ENCODE results near the gene CAPN1.

The CAPN1 gene

DNA sequence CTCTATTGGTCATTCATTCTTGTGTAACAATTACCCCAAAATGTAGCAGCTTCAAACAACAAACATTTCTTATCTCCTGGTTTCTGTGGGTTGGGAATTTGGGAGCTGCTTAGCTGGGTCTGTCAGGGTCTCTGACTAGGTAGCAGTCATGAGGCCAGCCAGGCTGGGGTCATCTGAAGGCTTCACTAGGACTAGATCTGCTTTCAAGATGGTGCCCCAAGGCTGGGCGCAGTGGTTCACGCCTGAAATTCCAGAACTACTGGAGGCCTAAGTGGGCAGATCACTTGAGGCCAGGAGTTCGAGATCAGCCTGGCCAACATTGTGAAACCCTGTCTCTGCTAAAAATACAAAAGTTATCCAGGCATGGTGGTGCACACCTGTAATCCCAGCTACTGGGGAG, 24.8 kb upstream of the CAPN1 start:
- no peak for DNase-seq (ENCODE audit: low read depth)
- no peak for TF ChIP-seq POLR2A (IDR thresholded peaks at IDR 0.05; ENCODE audit: extremely low read depth, insufficient read length)
- no peak for TF ChIP-seq MYC (IDR thresholded peaks at IDR 0.05; ENCODE audit: low read depth, low read length)
- no peak for TF ChIP-seq CTCF (IDR thresholded peaks at IDR 0.05; ENCODE audit: low read depth, low read length)
- TF ChIP-seq MAX (IDR thresholded peaks at IDR 0.05; ENCODE audit: low read depth, low read length) = no peak
- H3K4me3 ChIP-seq (ENCODE audit: low read depth, low read length) = no peak overlapping the region

GRCh38 chr11:65157336-65157735, 24.4 kb upstream of the CAPN1 start:
- TF ChIP-seq MAX (IDR thresholded peaks at IDR 0.05; ENCODE audit: low read depth, low read length) (no peak), POLR2A (IDR thresholded peaks at IDR 0.05; ENCODE audit: extremely low read depth, insufficient read length) (no peak), MYC (IDR thresholded peaks at IDR 0.05; ENCODE audit: low read depth, low read length) (no peak), CTCF (IDR thresholded peaks at IDR 0.05; ENCODE audit: low read depth, low read length) (no peak)
- H3K4me3 ChIP-seq (ENCODE audit: low read depth, low read length) = no peak overlapping the region
- no peak for DNase-seq (ENCODE audit: low read depth)

GRCh38 chr11:65159012-65159411, 22.7 kb upstream of the CAPN1 start:
- TF ChIP-seq CTCF (IDR thresholded peaks at IDR 0.05; ENCODE audit: low read depth, low read length) (no peak), MAX (IDR thresholded peaks at IDR 0.05; ENCODE audit: low read depth, low read length) (no peak), MYC (IDR thresholded peaks at IDR 0.05; ENCODE audit: low read depth, low read length) (no peak), POLR2A (IDR thresholded peaks at IDR 0.05; ENCODE audit: extremely low read depth, insufficient read length) (no peak)
- no peak overlapping the region for H3K4me3 ChIP-seq (ENCODE audit: low read depth, low read length)
- DNase-seq (ENCODE audit: low read depth) = no peak

DNA sequence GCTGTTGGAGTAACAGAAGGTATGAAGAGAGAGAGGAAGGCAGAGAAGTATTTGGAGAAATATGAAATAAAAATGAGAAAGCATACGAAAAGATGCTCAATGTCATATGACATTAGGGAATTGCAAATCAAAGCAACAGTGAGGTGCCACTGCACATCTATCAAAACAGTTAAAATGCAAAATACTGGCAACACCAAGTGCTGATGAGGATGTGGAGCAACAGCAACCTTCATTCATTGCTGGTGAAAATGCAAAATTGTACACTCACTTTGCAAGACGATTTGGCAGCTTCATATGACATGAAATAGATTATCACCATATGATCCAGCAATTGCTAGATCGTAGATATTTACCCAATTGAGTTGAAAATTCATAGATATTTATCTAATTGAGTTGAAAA, 21.1 kb upstream of the CAPN1 start:
- DNase-seq (ENCODE audit: low read depth) = no peak
- no peak overlapping the region for H3K4me3 ChIP-seq (ENCODE audit: low read depth, low read length)
- TF ChIP-seq POLR2A (IDR thresholded peaks at IDR 0.05; ENCODE audit: extremely low read depth, insufficient read length) (no peak), MYC (IDR thresholded peaks at IDR 0.05; ENCODE audit: low read depth, low read length) (no peak), CTCF (IDR thresholded peaks at IDR 0.05; ENCODE audit: low read depth, low read length) (no peak), MAX (IDR thresholded peaks at IDR 0.05; ENCODE audit: low read depth, low read length) (no peak)

- H3K4me3 ChIP-seq (ENCODE audit: low read depth, low read length) = no peak overlapping the region
- TF ChIP-seq CTCF (IDR thresholded peaks at IDR 0.05; ENCODE audit: low read depth, low read length) = no peak
- no peak for TF ChIP-seq MYC (IDR thresholded peaks at IDR 0.05; ENCODE audit: low read depth, low read length)
- no peak for TF ChIP-seq MAX (IDR thresholded peaks at IDR 0.05; ENCODE audit: low read depth, low read length)
- DNase-seq (ENCODE audit: low read depth) = no peak
Measured at GRCh38 chr11:65163684-65164083, 18.0 kb upstream of the CAPN1 start.
